Heart left ventricle (tissue), 16 donors: Measurements from ENCODE around the gene ADPRHL1. TPM values are rescaled to one million over a fixed set of nuclear protein-coding genes. Genes with fewer than 3 reads are reported as not detected.

Source experiments
- ATAC-seq, 4 donors: fragments of 200-7000 bp; cut with Tn5 transposase; one replicate each; pipeline ENCODE4 v1.9.1; 2020 to 2022; ENCODE audit warnings: moderate library complexity in 4 of 4, mild to moderate bottlenecking in 3 of 4, moderate number of reproducible peaks in 1 of 4
- DNase-seq, 5 donors: peaks; one replicate each; pipeline ENCODE4 v3.0.0-alpha.2; 2020
- H3K27ac ChIP-seq, 12 donors: fragments of 200-600 bp; sonication (generic) in 4 of 12; one replicate each; pipeline versions ENCODE4 v1.5.0 to v1.8.0; 2016 to 2022; ENCODE audit warnings: mild to moderate bottlenecking in 2 of 12
- H3K27me3 ChIP-seq, 9 donors: fragments of 200-600 bp; sonication (generic) in 2 of 9; one replicate each; pipeline versions ENCODE4 v1.5.1 to v1.8.0; 2016 to 2022; ENCODE audit warnings: mild to moderate bottlenecking in 3 of 9
- H3K36me3 ChIP-seq, 9 donors: fragments of 200-600 bp; sonication (generic) in 2 of 9; one replicate each; pipeline versions ENCODE4 v1.5.0 to v1.8.0; 2018 to 2022; ENCODE audit warnings: mild to moderate bottlenecking in 2 of 9
- H3K4me1 ChIP-seq, 12 donors: fragments of 200-600 bp; sonication (generic) in 4 of 12; one replicate each; pipeline versions ENCODE4 v1.5.0 to v1.8.0; 2016 to 2022; ENCODE audit warnings: mild to moderate bottlenecking in 3 of 12
- H3K4me3 ChIP-seq, 12 donors: fragments of 200-600 bp; sonication (generic) in 4 of 12; one replicate each; pipeline versions ENCODE4 v1.5.0 to v1.8.0; 2017 to 2022; ENCODE audit warnings: mild to moderate bottlenecking in 9 of 12, moderate library complexity in 4 of 12
- H3K9me3 ChIP-seq, 12 donors: fragments of 200-600 bp; sonication (generic) in 4 of 12; one replicate each; pipeline versions ENCODE4 v1.5.0 to v1.8.0; 2016 to 2022; ENCODE audit warnings: mild to moderate bottlenecking in 1 of 12
- CTCF ChIP-seq, 12 donors: fragments of 200-600 bp; sonication (generic) in 4 of 12; IDR thresholded peaks; one replicate each; pipeline versions ENCODE4 v1.5.0 to v1.8.0; 2018 to 2022; ENCODE audit warnings: antibody characterized with exemption in 12 of 12, mild to moderate bottlenecking in 5 of 12
- POLR2A ChIP-seq, 2 donors: fragments of 450-650 bp; IDR thresholded peaks; one replicate each; pipeline ENCODE4 v1.6.1; 2017; ENCODE audit warnings: antibody characterized with exemption in 2 of 2, mild to moderate bottlenecking in 2 of 2, moderate library complexity in 2 of 2
- WGBS, 4 donors: extraction: QIAGEN DNeasy Blood & Tissue Kit in 2 of 4; methylation state at CpG; one replicate each; pipeline versions ENCODE4 v1.1.5 to v1.1.7; 2013 to 2018; 5-methylcytosine and 5-hydroxymethylcytosine counted together
- intact Hi-C, 10 donors: fragments of 100-400 bp; cut with DNase I; formaldehyde crosslinking; loops; one replicate each; pipeline versions ENCODE4 v1.11.1 to v1.14.2; 2022
- polyA plus RNA-seq, 2 donors: library from polyadenylated mRNA; stranded (reverse); fragments of 200-250 nt; gene quantifications; one replicate each; pipeline ENCODE4 v1.2.3, GENCODE V29; 2013
- total RNA-seq, 9 donors: library from RNA; depleted of rRNA in 2 of 9; stranded (reverse); fragments of >200 nt in 2 of 9; fragmentation: NEBNext Ultra II Directional in 3 of 9; extraction: Animal tissue kit (Norgen Biotek cat#: 25700) in 3 of 9; gene quantifications; one replicate each; pipeline versions ENCODE4 v1.1.0 to v1.2.4, GENCODE V29; 2016 to 2023
- donor health status: ischemic (EF 13 %, LVEDD 7.1; RV severe dilation, severe dysfunction).
- donor health status: healthy with polysubstance abuse.
- donor health status: DM: no; HTN: yes; CAD: no.
- donor health status: DM: no; HTN: no; CAD: no.
- donor health status: ischemic (EF 25% LVEDD 6.9; RV normal size, moderate dysfunction).
- donor health status: ischemic (EF 25% LVEDD 5.7; RV mildly dilated, moderate dysfunction).
- donor health status: healthy.
- donor health status: DM: yes; HTN: yes; CAD: no.
- donor health status: ischemic (EF 35%, LVEDD 5.7; RV mildly dilated, moderate dysfunction).
- donor health status: nonischemic (EF 11% LVEDD 7.7; RV severe dilation, severe dysfunction).
- donor health status: DM: yes; HTN: yes; CAD: no.
- donor health status: PGD.
- donor health status: ischemic (EF 29% LVEDD 5.4; RV normal size, mild dysfunction).
- donor health status: nonischemic (EF 23%, LVEDD 6.1; RV moderate dilation, normal function).

ADPRHL1 gene
- total and polyA plus RNA-seq, 11 donors = 160 to 774 (median 521) TPM

GRCh38 chr13:113445791-113446487, 7.3 kb downstream of the ADPRHL1 start:
- intact Hi-C loops = no loop called here
- peaks cover 3 to 57% (median 31%) of the 10 kb centered on the region in 12 donors for H3K4me1 ChIP-seq
- WGBS, 4 donors = 38 to 46% (median 40%) methylated on average over 11 to 19 of the region's 19 CpGs

GRCh38 chr13:113443991-113444390, 9.3 kb downstream of the ADPRHL1 start:
- peak in 2 of 5 donors; percentile 11 to 14 for DNase-seq
- no peaks in the 10 kb centered on the region for H3K9me3 ChIP-seq
- peak overlapping the region in 1 of 12 donors; percentile 36 for H3K27ac ChIP-seq
- intact Hi-C loops = no loop called here
- peaks cover 0 to 58% (median 28%) of the 10 kb centered on the region in 9 donors for H3K36me3 ChIP-seq
- peaks cover 0 to 45% (median 24%) of the 10 kb centered on the region in 12 donors for H3K4me1 ChIP-seq
- no peak overlapping the region for H3K4me3 ChIP-seq
- no peak for TF ChIP-seq CTCF (IDR thresholded peaks at IDR 0.05)
- no peak for TF ChIP-seq POLR2A (IDR thresholded peaks at IDR 0.05)
- H3K27me3 ChIP-seq = no peaks in the 10 kb centered on the region
- ATAC-seq = no peak
- 81 to 90% (median 86%) methylated on average over 15 of the region's 15 CpGs for WGBS, 4 donors

More at GRCh38 chr13:113445791-113446487, 7.3 kb downstream of the ADPRHL1 start:
- ATAC-seq (peak in 1 of 4 donors; percentile 7), DNase-seq (peak in 1 of 5 donors; percentile 24)
- H3K36me3 ChIP-seq = peaks cover 0 to 39% (median 24%) of the 10 kb centered on the region in 9 donors
- H3K27ac ChIP-seq = peak overlapping the region in 4 of 12 donors; percentile 8 to 39 (median 25)
- H3K4me3 ChIP-seq = no peak overlapping the region
- H3K9me3 ChIP-seq = no peaks in the 10 kb centered on the region
- no peak for TF ChIP-seq CTCF (IDR thresholded peaks at IDR 0.05)
- no peak for TF ChIP-seq POLR2A (IDR thresholded peaks at IDR 0.05)
- no peaks in the 10 kb centered on the region for H3K27me3 ChIP-seq

- DNase-seq (no peak), ATAC-seq (no peak)
- Histone ChIP-seq H3K9me3 (no peaks in the 10 kb centered on the region), H3K36me3 (peaks cover 0 to 69% (median 34%) of the 10 kb centered on the region in 9 donors), H3K4me3 (no peak overlapping the region), H3K4me1 (peaks cover 0 to 35% (median 18%) of the 10 kb centered on the region in 12 donors), H3K27me3 (no peaks in the 10 kb centered on the region), H3K27ac (no peak overlapping the region)
- no peak for TF ChIP-seq POLR2A (IDR thresholded peaks at IDR 0.05)
- no peak for TF ChIP-seq CTCF (IDR thresholded peaks at IDR 0.05)
- WGBS, 4 donors = 58 to 84% (median 66%) methylated on average over 1 of the region's 1 CpG
- intact Hi-C loops = no loop called here
These were observed 10.3 kb downstream of the ADPRHL1 start for GRCh38 chr13:113442985-113443362.

- Histone ChIP-seq H3K27me3 (no peaks in the 10 kb centered on the region), H3K27ac (no peak overlapping the region), H3K9me3 (no peaks in the 10 kb centered on the region), H3K36me3 (peaks cover 0 to 74% (median 34%) of the 10 kb centered on the region in 9 donors), H3K4me3 (no peak overlapping the region), H3K4me1 (peaks cover 0 to 30% (median 17%) of the 10 kb centered on the region in 12 donors)
- no peak for TF ChIP-seq CTCF (IDR thresholded peaks at IDR 0.05)
- no peak for TF ChIP-seq POLR2A (IDR thresholded peaks at IDR 0.05)
- peak in 1 of 5 donors; percentile 8 for DNase-seq
- intact Hi-C loops = no loop called here
- ATAC-seq = no peak
- WGBS, 4 donors = 69 to 84% (median 75%) methylated on average over 10 of the region's 10 CpGs
These were observed 10.8 kb downstream of the ADPRHL1 start for GRCh38 chr13:113442354-113442984.
